ENCODE data around the gene ADAMTSL3. TPM values are rescaled to one million over a fixed set of nuclear protein-coding genes. Genes with fewer than 3 reads are reported as not detected.

ADAMTSL3 gene
- total and polyA plus RNA-seq, 4 donors: 0.85 to 58.2 (median 7.9) TPM

DNA sequence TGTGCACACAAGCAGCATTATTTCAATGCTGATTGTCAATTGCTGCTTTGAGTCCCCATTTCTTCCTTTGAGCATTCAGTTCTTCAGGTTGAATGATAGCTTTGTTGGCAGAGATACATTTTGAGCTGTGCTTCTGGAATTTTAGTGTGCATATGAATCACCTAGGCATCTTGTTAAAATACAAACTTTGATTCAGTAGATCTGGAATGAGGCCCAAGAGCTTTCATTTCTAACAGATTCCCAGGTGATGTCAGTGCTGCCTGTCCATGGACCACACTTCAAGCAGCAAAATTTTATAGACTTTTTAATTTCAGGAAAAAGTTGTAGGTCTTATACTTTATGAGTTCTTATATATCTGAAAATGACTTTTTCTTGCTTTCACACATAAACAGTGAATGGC, 131.1 kb downstream of the ADAMTSL3 start:
- ATAC-seq (ENCODE audit: insufficient read depth, low FRiP score) (no peak), DNase-seq (no peak)
- no peaks in the 10 kb centered on the region for H3K36me3 ChIP-seq (ENCODE audit: control insufficient read depth in 4 of 4, insufficient read depth in 4 of 4, low read length in 4 of 4)
- TF ChIP-seq, protein P1, sequence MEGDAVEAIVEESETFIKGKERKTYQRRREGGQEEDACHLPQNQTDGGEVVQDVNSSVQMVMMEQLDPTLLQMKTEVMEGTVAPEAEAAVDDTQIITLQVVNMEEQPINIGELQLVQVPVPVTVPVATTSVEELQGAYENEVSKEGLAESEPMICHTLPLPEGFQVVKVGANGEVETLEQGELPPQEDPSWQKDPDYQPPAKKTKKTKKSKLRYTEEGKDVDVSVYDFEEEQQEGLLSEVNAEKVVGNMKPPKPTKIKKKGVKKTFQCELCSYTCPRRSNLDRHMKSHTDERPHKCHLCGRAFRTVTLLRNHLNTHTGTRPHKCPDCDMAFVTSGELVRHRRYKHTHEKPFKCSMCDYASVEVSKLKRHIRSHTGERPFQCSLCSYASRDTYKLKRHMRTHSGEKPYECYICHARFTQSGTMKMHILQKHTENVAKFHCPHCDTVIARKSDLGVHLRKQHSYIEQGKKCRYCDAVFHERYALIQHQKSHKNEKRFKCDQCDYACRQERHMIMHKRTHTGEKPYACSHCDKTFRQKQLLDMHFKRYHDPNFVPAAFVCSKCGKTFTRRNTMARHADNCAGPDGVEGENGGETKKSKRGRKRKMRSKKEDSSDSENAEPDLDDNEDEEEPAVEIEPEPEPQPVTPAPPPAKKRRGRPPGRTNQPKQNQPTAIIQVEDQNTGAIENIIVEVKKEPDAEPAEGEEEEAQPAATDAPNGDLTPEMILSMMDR (IDR thresholded peaks at IDR 0.05; ENCODE audit: control extremely low read depth, extremely low read depth): no peak
- H3K4me1 ChIP-seq (ENCODE audit: control insufficient read depth in 5 of 5, insufficient read depth in 5 of 5, low read length in 5 of 5): peaks cover 0 to 1% (median 0%) of the 10 kb centered on the region in 5 donors
- no peaks in the 10 kb centered on the region for H3K27me3 ChIP-seq (ENCODE audit: control insufficient read depth in 3 of 3, insufficient read depth in 3 of 3, low read length in 2 of 3)
- H3K4me3 ChIP-seq: no peak overlapping the region
- H3K27ac ChIP-seq (ENCODE audit: low read depth in 1 of 2, low read length in 1 of 2): no peak overlapping the region
- H3K9ac ChIP-seq (ENCODE audit: insufficient read depth in 1 of 2, low read length in 2 of 2): no peak overlapping the region
- H3K9me3 ChIP-seq (ENCODE audit: control insufficient read depth in 4 of 4, insufficient read depth in 3 of 4, low read length in 3 of 4): no peaks in the 10 kb centered on the region

DNA sequence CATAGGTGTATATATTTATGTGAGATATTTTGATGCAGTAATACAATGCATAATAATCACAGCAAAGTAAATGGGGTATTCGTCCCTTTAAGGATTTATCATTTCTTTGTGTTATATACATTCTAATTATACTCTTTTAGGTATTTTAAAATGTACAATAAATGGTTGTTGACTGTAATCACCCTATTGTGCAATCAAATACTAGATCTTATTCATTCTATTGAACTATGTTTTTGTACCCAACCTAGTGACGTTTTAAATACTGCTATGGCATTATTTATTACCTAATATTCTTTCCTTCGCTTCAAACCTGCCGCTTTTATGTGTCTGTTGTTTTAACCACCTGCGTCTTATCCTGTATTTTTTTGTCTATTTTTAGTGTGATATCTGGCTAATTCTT, 132.4 kb downstream of the ADAMTSL3 start:
- TF ChIP-seq, protein P1 (IDR thresholded peaks at IDR 0.05; ENCODE audit: control extremely low read depth, extremely low read depth): no peak
- no peak overlapping the region for H3K27ac ChIP-seq (ENCODE audit: low read depth in 1 of 2, low read length in 1 of 2)
- H3K4me3 ChIP-seq: no peak overlapping the region
- no peak overlapping the region for H3K9ac ChIP-seq (ENCODE audit: insufficient read depth in 1 of 2, low read length in 2 of 2)
- H3K36me3 ChIP-seq (ENCODE audit: control insufficient read depth in 4 of 4, insufficient read depth in 4 of 4, low read length in 4 of 4): no peaks in the 10 kb centered on the region
- peaks cover 0 to 1% (median 0%) of the 10 kb centered on the region in 5 donors for H3K4me1 ChIP-seq (ENCODE audit: control insufficient read depth in 5 of 5, insufficient read depth in 5 of 5, low read length in 5 of 5)
- no peaks in the 10 kb centered on the region for H3K27me3 ChIP-seq (ENCODE audit: control insufficient read depth in 3 of 3, insufficient read depth in 3 of 3, low read length in 2 of 3)
- no peaks in the 10 kb centered on the region for H3K9me3 ChIP-seq (ENCODE audit: control insufficient read depth in 4 of 4, insufficient read depth in 3 of 4, low read length in 3 of 4)
- DNase-seq (no peak), ATAC-seq (ENCODE audit: insufficient read depth, low FRiP score) (no peak)
- WGBS, 2 donors: 90 to 93% methylated on average over 5 of the region's 5 CpGs

GRCh38 chr15:83793069-83793468, 139.1 kb downstream of the ADAMTSL3 start:
- H3K27ac ChIP-seq (ENCODE audit: low read depth in 1 of 2, low read length in 1 of 2): no peak overlapping the region
- H3K27me3 ChIP-seq (ENCODE audit: control insufficient read depth in 3 of 3, insufficient read depth in 3 of 3, low read length in 2 of 3): no peaks in the 10 kb centered on the region
- WGBS, 2 donors: 91 to 93% methylated on average over 5 of the region's 5 CpGs
- H3K9ac ChIP-seq (ENCODE audit: insufficient read depth in 1 of 2, low read length in 2 of 2): no peak overlapping the region
- no peaks in the 10 kb centered on the region for H3K9me3 ChIP-seq (ENCODE audit: control insufficient read depth in 4 of 4, insufficient read depth in 3 of 4, low read length in 3 of 4)
- peaks cover 0 to 1% (median 0%) of the 10 kb centered on the region in 5 donors for H3K4me1 ChIP-seq (ENCODE audit: control insufficient read depth in 5 of 5, insufficient read depth in 5 of 5, low read length in 5 of 5)
- H3K36me3 ChIP-seq (ENCODE audit: control insufficient read depth in 4 of 4, insufficient read depth in 4 of 4, low read length in 4 of 4): no peaks in the 10 kb centered on the region
- DNase-seq (no peak), ATAC-seq (ENCODE audit: insufficient read depth, low FRiP score) (no peak)
- H3K4me3 ChIP-seq: no peak overlapping the region
- TF ChIP-seq, protein P1 (IDR thresholded peaks at IDR 0.05; ENCODE audit: control extremely low read depth, extremely low read depth): no peak

- no peak overlapping the region for H3K4me3 ChIP-seq
- WGBS, 2 donors: 85 to 86% methylated on average over 1 of the region's 1 CpG
- H3K9ac ChIP-seq (ENCODE audit: insufficient read depth in 1 of 2, low read length in 2 of 2): no peak overlapping the region
- H3K27ac ChIP-seq (ENCODE audit: low read depth in 1 of 2, low read length in 1 of 2): no peak overlapping the region
- H3K36me3 ChIP-seq (ENCODE audit: control insufficient read depth in 4 of 4, insufficient read depth in 4 of 4, low read length in 4 of 4): no peaks in the 10 kb centered on the region
- no peaks in the 10 kb centered on the region for H3K27me3 ChIP-seq (ENCODE audit: control insufficient read depth in 3 of 3, insufficient read depth in 3 of 3, low read length in 2 of 3)
- TF ChIP-seq, protein P1 (IDR thresholded peaks at IDR 0.05; ENCODE audit: control extremely low read depth, extremely low read depth): no peak
- H3K9me3 ChIP-seq (ENCODE audit: control insufficient read depth in 4 of 4, insufficient read depth in 3 of 4, low read length in 3 of 4): no peaks in the 10 kb centered on the region
- no peaks in the 10 kb centered on the region for H3K4me1 ChIP-seq (ENCODE audit: control insufficient read depth in 5 of 5, insufficient read depth in 5 of 5, low read length in 5 of 5)
- DNase-seq (no peak), ATAC-seq (ENCODE audit: insufficient read depth, low FRiP score) (no peak)
Measured at GRCh38 chr15:83794209-83794608, 140.3 kb downstream of the ADAMTSL3 start.

Measured in lung (tissue), 12 donors.